PC-9 (cell line): Measurements from ENCODE around the gene BRINP2. TPM values are rescaled to one million over a fixed set of nuclear protein-coding genes. Genes with fewer than 3 reads are reported as not detected.

Source experiments
- BruUV-seq: library from RNA; stranded (reverse); fragments of 400-500 nt; replicated peaks from 2 replicates; lab custom pipeline; 2021; lab: Mats Ljungman, UMichigan
- CTCF ChIA-PET: fragments of 300-600 bp; sonication (Branson Sonifier 250); formaldehyde crosslinking; loops from one replicate; lab custom pipeline; 2022; ENCODE audit warnings: antibody characterized with exemption; lab: Charles Lee
- POLR2A ChIA-PET: fragments of 300-600 bp; sonication (Branson Sonifier 250); formaldehyde crosslinking; loops from one replicate; lab custom pipeline; 2022; ENCODE audit warnings: antibody characterized with exemption; ENCODE audit not compliant: unreplicated experiment; lab: Charles Lee
- DNase-seq, 2 experiments: peaks; one replicate each; pipeline versions ENCODE4 v3.0.0 to v3.0.0-alpha.2; 2015 to 2022; ENCODE audit warnings: mixed read lengths in 1 of 2
- H2AFZ ChIP-seq: fragments of 200-600 bp; sonication (generic); 2 replicates; pipeline ENCODE4 v1.8.1; 2017; ENCODE audit warnings: antibody characterized with exemption
- H3F3A ChIP-seq: fragments of 200-600 bp; sonication (generic); 2 replicates; pipeline ENCODE4 v1.8.1; 2017; ENCODE audit warnings: antibody characterized with exemption, mild to moderate bottlenecking, low read depth; ENCODE audit not compliant: insufficient read depth
- H3K27ac ChIP-seq: fragments of 200-600 bp; sonication (generic); 2 replicates; pipeline ENCODE4 v1.6.1; 2016; ENCODE audit warnings: mixed run types
- H3K27me3 ChIP-seq: fragments of 200-600 bp; sonication (generic); 2 replicates; pipeline ENCODE4 v1.6.1; 2016; ENCODE audit warnings: low read depth, mixed run types; ENCODE audit not compliant: insufficient read depth
- H3K36me3 ChIP-seq: fragments of 200-600 bp; sonication (generic); 2 replicates; pipeline ENCODE4 v1.6.1; 2016; ENCODE audit warnings: low read depth, mixed run types
- H3K4me1 ChIP-seq: fragments of 200-600 bp; sonication (generic); replicated peaks from 2 replicates; pipeline ENCODE4 v1.6.1; 2016; ENCODE audit warnings: mixed run types; ENCODE audit not compliant: insufficient read depth
- H3K4me2 ChIP-seq: fragments of 200-600 bp; sonication (generic); 2 replicates; pipeline ENCODE4 v1.6.1; 2017; ENCODE audit warnings: mixed run types
- H3K4me3 ChIP-seq: fragments of 200-600 bp; sonication (generic); 2 replicates; pipeline ENCODE4 v1.6.1; 2016; ENCODE audit warnings: mixed run types
- H3K79me2 ChIP-seq: fragments of 200-600 bp; sonication (generic); 2 replicates; pipeline ENCODE4 v1.6.1; 2017; ENCODE audit warnings: low read depth, mixed run types
- H3K9me2 ChIP-seq: fragments of 200-600 bp; sonication (generic); 2 replicates; pipeline ENCODE4 v1.8.1; 2017; ENCODE audit warnings: mild to moderate bottlenecking; ENCODE audit not compliant: insufficient read depth
- H3K9me3 ChIP-seq: fragments of 200-600 bp; sonication (generic); 2 replicates; pipeline ENCODE4 v1.8.1; 2016; ENCODE audit warnings: low read depth; ENCODE audit not compliant: insufficient read depth
- H4K20me1 ChIP-seq: fragments of 200-600 bp; sonication (generic); 2 replicates; pipeline ENCODE4 v1.8.1; 2017; ENCODE audit not compliant: insufficient read depth
- EZH2 ChIP-seq: fragments of 200-600 bp; sonication (generic); IDR thresholded peaks from 2 replicates; pipeline ENCODE4 v1.8.0; 2017; ENCODE audit warnings: antibody characterized with exemption, low read depth
- intact Hi-C: fragments of 100-400 bp; cut with micrococcal nuclease; formaldehyde crosslinking; loops from one replicate; pipeline ENCODE4 v1.10.0; 2022; ENCODE audit not compliant: unreplicated experiment
- total RNA-seq: library from RNA; stranded (reverse); gene quantifications from 2 replicates; pipeline ENCODE4 v1.2.3, GENCODE V29; 2021
- TF ChIP-seq, protein P1 (sequence below): fragments of 200-600 bp; sonication (generic); conservative IDR thresholded peaks from 2 replicates; pipeline ENCODE4 v1.6.1; 2017; ENCODE audit warnings: mixed run types, antibody characterized with exemption, mild to moderate bottlenecking, moderate library complexity

Gene BRINP2
- total RNA-seq, 1 experiment from 2014 or later = not detected

- TF ChIP-seq, protein P1, sequence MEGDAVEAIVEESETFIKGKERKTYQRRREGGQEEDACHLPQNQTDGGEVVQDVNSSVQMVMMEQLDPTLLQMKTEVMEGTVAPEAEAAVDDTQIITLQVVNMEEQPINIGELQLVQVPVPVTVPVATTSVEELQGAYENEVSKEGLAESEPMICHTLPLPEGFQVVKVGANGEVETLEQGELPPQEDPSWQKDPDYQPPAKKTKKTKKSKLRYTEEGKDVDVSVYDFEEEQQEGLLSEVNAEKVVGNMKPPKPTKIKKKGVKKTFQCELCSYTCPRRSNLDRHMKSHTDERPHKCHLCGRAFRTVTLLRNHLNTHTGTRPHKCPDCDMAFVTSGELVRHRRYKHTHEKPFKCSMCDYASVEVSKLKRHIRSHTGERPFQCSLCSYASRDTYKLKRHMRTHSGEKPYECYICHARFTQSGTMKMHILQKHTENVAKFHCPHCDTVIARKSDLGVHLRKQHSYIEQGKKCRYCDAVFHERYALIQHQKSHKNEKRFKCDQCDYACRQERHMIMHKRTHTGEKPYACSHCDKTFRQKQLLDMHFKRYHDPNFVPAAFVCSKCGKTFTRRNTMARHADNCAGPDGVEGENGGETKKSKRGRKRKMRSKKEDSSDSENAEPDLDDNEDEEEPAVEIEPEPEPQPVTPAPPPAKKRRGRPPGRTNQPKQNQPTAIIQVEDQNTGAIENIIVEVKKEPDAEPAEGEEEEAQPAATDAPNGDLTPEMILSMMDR = no peak
- no peak for TF ChIP-seq EZH2
- Histone ChIP-seq H3K79me2 (no peaks in the 10 kb centered on the region), H3K4me2 (no peak overlapping the region), H4K20me1 (no peaks in the 10 kb centered on the region), H3K9me2 (no peaks in the 10 kb centered on the region), H3F3A (no peaks in the 10 kb centered on the region), H3K4me3 (no peak overlapping the region), H3K27ac (no peak overlapping the region), H3K27me3 (no peaks in the 10 kb centered on the region), H3K4me1 (no peaks in the 10 kb centered on the region), H3K9me3 (no peaks in the 10 kb centered on the region), H3K36me3 (no peaks in the 10 kb centered on the region), H2AFZ (no peak overlapping the region)
- POLR2A ChIA-PET = no interaction called here
- DNase-seq = no peak
- intact Hi-C loops = no loop called here
- BruUV-seq = no TSS peak
- CTCF ChIA-PET = no interaction called here
Measured at GRCh38 chr1:177210071-177210470, 39.3 kb downstream of the BRINP2 start.

DNA sequence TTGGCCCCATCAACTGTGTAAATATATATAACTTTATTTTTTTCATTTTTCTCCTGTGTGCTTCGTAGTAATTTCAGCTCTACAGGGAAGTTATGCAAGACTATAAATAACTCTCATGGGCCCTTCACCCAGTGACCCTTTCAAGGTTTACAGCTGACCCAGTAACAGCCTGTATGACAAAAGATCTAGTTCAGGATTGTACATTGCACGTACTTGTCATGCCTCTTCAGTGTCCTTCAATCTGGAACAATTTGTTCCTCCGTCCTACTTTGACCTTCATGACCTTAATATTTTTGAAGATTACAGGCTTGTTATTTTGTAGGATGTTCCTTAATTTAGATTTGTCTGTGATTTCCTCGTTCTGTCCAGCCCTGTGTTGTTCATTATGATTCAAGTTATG lies 40.5 kb downstream of the BRINP2 start:
- Histone ChIP-seq H3K36me3 (no peaks in the 10 kb centered on the region), H3F3A (no peaks in the 10 kb centered on the region), H2AFZ (no peak overlapping the region), H3K9me3 (no peaks in the 10 kb centered on the region; the same call in 1 of the 2 replicates), H3K4me2 (no peak overlapping the region), H3K79me2 (no peaks in the 10 kb centered on the region), H3K4me3 (no peak overlapping the region), H3K27ac (no peak overlapping the region), H3K4me1 (no peaks in the 10 kb centered on the region), H3K9me2 (no peaks in the 10 kb centered on the region), H3K27me3 (no peaks in the 10 kb centered on the region), H4K20me1 (no peaks in the 10 kb centered on the region)
- TF ChIP-seq, protein P1 = no peak
- TF ChIP-seq EZH2 = no peak
- intact Hi-C loops = no loop called here
- CTCF ChIA-PET = no interaction called here
- no peak for DNase-seq
- POLR2A ChIA-PET = no interaction called here
- BruUV-seq = no TSS peak

DNA sequence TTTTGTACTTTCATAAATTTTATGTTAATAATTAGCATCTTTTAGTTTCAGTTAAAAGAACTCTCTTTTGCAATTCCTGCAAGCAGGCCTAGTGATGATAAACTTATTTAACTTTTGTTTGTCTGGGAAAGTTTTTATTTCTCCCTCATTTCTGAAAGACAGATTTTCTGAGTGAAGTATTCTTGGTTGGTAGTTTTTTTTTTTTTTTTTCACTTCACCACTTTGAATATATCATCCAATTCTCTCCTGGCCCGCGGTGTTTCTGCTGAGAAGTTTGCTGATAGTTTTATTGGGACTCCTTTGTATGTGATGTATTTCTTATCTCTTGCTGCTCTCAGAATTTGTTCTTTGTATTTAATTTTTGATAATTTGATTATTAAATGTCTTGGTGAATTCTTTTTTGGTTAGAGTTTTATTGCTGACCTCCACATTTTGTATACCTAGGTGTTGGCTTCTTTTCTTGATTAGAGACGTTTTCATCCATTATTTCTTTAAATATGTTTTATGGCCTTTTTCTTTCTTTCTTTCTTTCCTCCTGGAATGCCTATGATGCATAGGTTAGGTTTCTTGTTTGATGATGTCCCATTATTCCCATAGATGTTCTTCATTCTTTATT lies 45.9 kb downstream of the BRINP2 start:
- DNase-seq = no peak
- TF ChIP-seq, protein P1 = no peak
- no peak for TF ChIP-seq EZH2
- Histone ChIP-seq H3K4me3 (no peak overlapping the region), H3K36me3 (no peaks in the 10 kb centered on the region), H3F3A (no peaks in the 10 kb centered on the region), H3K27ac (no peak overlapping the region), H2AFZ (no peak overlapping the region), H3K9me3 (peaks cover 3% of the 10 kb centered on the region; the same call in 1 of the 2 replicates), H3K4me1 (no peaks in the 10 kb centered on the region), H3K27me3 (no peaks in the 10 kb centered on the region; the same call in 1 of the 2 replicates), H3K4me2 (no peak overlapping the region), H4K20me1 (no peaks in the 10 kb centered on the region), H3K9me2 (no peaks in the 10 kb centered on the region), H3K79me2 (no peaks in the 10 kb centered on the region)
- ChIA-PET CTCF (no interaction called here), POLR2A (no interaction called here)
- intact Hi-C loops = no loop called here
- BruUV-seq = no TSS peak
